ENCODE data around the gene SEMA5A.

SEMA5A gene

DNA sequence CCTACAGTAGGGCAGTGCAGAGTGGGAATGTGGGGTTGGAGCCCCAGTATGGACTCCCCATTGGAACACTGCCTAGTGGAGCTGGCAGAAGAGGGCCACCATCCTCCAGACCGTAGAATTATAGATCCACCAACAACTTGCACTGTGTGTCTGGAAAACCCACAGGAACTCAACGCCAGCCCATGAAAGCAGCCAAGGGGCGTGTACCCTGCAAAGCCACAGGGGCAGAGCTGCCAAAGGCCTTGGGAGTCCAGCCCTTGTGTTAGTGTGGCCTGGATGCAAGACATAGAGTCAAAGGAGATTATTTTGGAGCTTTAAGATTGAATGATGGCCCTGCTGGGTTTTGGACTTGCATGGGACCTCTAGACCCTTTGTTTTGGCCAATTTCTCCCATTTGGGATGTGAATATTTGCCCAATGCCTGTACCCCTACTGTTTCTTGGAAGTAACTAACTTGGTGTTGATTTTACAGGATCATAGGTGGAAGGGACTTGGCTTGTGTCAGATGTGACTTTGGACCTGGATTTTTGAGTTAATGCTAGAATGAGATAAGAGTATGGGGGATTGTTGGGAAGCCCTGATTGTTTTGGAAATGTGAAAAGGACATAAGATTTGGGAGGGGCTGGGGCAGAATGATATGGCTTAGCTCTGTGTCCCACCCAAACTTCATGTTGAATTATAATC lies 266.8 kb downstream of the SEMA5A start:
- Histone ChIP-seq H3K4me3 (replicated peaks; ENCODE audit: insufficient read depth, low read length) (no peak overlapping the region), H3K27me3 (ENCODE audit: insufficient read depth, poor library complexity, severe bottlenecking) (no peaks in the 10 kb centered on the region), H3K27ac (replicated peaks) (no peak overlapping the region)
- TF ChIP-seq, protein P1, sequence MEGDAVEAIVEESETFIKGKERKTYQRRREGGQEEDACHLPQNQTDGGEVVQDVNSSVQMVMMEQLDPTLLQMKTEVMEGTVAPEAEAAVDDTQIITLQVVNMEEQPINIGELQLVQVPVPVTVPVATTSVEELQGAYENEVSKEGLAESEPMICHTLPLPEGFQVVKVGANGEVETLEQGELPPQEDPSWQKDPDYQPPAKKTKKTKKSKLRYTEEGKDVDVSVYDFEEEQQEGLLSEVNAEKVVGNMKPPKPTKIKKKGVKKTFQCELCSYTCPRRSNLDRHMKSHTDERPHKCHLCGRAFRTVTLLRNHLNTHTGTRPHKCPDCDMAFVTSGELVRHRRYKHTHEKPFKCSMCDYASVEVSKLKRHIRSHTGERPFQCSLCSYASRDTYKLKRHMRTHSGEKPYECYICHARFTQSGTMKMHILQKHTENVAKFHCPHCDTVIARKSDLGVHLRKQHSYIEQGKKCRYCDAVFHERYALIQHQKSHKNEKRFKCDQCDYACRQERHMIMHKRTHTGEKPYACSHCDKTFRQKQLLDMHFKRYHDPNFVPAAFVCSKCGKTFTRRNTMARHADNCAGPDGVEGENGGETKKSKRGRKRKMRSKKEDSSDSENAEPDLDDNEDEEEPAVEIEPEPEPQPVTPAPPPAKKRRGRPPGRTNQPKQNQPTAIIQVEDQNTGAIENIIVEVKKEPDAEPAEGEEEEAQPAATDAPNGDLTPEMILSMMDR (IDR thresholded peaks at IDR 0.05; ENCODE audit: insufficient read depth, low read length) = no peak
- TF ChIP-seq POLR2AphosphoS5 (IDR thresholded peaks at IDR 0.05; ENCODE audit: low read depth) (no peak), GABPA (IDR thresholded peaks at IDR 0.05; ENCODE audit: low read depth) (no peak), SPI1 (IDR thresholded peaks at IDR 0.05; ENCODE audit: borderline replicate concordance, low read depth) (no peak)
- TF ChIP-seq, protein P2, sequence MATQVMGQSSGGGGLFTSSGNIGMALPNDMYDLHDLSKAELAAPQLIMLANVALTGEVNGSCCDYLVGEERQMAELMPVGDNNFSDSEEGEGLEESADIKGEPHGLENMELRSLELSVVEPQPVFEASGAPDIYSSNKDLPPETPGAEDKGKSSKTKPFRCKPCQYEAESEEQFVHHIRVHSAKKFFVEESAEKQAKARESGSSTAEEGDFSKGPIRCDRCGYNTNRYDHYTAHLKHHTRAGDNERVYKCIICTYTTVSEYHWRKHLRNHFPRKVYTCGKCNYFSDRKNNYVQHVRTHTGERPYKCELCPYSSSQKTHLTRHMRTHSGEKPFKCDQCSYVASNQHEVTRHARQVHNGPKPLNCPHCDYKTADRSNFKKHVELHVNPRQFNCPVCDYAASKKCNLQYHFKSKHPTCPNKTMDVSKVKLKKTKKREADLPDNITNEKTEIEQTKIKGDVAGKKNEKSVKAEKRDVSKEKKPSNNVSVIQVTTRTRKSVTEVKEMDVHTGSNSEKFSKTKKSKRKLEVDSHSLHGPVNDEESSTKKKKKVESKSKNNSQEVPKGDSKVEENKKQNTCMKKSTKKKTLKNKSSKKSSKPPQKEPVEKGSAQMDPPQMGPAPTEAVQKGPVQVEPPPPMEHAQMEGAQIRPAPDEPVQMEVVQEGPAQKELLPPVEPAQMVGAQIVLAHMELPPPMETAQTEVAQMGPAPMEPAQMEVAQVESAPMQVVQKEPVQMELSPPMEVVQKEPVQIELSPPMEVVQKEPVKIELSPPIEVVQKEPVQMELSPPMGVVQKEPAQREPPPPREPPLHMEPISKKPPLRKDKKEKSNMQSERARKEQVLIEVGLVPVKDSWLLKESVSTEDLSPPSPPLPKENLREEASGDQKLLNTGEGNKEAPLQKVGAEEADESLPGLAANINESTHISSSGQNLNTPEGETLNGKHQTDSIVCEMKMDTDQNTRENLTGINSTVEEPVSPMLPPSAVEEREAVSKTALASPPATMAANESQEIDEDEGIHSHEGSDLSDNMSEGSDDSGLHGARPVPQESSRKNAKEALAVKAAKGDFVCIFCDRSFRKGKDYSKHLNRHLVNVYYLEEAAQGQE (IDR thresholded peaks at IDR 0.05; ENCODE audit: insufficient replicate concordance, low read depth) = no peak
- no peak for DNase-seq (ENCODE audit: low read depth in 1 of 2, low spot score in 1 of 2)

DNA sequence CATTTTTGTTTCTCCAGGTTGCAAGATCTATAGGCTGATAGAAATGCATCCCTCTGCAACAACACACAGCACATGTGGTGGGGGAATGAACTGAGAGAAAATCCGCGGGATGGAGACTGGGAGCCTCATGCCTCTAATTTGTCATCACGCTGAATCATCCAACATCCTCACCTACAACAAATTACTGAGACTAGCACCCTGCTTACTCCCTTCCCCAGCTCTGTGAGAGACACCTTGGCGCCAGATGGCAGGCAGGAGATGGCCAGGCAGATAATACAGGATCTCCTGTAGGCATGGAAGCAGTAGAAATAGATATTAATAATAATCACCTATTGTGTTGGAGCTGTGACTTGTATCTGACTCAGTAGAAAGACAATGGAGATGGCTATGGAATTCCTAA lies 276.9 kb downstream of the SEMA5A start:
- Histone ChIP-seq H3K27me3 (ENCODE audit: insufficient read depth, poor library complexity, severe bottlenecking) (no peaks in the 10 kb centered on the region), H3K4me3 (replicated peaks; ENCODE audit: insufficient read depth, low read length) (no peak overlapping the region), H3K27ac (replicated peaks) (no peak overlapping the region)
- TF ChIP-seq GABPA (IDR thresholded peaks at IDR 0.05; ENCODE audit: low read depth) (no peak), POLR2AphosphoS5 (IDR thresholded peaks at IDR 0.05; ENCODE audit: low read depth) (no peak), SPI1 (IDR thresholded peaks at IDR 0.05; ENCODE audit: borderline replicate concordance, low read depth) (no peak)
- TF ChIP-seq, protein P1 (IDR thresholded peaks at IDR 0.05; ENCODE audit: insufficient read depth, low read length) = no peak
- no peak for DNase-seq (ENCODE audit: low read depth in 1 of 2, low spot score in 1 of 2)

DNA sequence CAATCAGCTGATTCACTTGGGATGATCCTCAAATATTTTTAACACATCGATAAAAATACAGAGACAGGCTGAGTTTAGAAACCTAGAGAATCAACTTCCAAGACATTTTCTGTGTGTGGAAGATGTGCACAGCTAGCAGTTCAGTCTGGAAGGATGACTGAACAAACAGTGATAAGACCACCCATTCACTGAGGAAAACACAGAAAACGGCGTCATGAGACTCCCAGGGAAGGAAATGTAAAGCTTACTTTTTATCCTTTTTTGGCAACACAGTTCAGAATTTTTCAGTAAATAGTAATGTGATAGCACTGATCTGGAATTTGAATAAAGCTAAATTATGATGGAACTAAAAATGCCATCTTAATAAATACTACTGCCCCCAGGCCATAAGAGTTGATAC lies 277.6 kb downstream of the SEMA5A start:
- Histone ChIP-seq H3K27me3 (ENCODE audit: insufficient read depth, poor library complexity, severe bottlenecking) (no peaks in the 10 kb centered on the region), H3K27ac (replicated peaks) (no peak overlapping the region), H3K4me3 (replicated peaks; ENCODE audit: insufficient read depth, low read length) (no peak overlapping the region)
- no peak for DNase-seq (ENCODE audit: low read depth in 1 of 2, low spot score in 1 of 2)
- no peak for TF ChIP-seq SPI1 (IDR thresholded peaks at IDR 0.05; ENCODE audit: borderline replicate concordance, low read depth)
- no peak for TF ChIP-seq POLR2AphosphoS5 (IDR thresholded peaks at IDR 0.05; ENCODE audit: low read depth)

DNA sequence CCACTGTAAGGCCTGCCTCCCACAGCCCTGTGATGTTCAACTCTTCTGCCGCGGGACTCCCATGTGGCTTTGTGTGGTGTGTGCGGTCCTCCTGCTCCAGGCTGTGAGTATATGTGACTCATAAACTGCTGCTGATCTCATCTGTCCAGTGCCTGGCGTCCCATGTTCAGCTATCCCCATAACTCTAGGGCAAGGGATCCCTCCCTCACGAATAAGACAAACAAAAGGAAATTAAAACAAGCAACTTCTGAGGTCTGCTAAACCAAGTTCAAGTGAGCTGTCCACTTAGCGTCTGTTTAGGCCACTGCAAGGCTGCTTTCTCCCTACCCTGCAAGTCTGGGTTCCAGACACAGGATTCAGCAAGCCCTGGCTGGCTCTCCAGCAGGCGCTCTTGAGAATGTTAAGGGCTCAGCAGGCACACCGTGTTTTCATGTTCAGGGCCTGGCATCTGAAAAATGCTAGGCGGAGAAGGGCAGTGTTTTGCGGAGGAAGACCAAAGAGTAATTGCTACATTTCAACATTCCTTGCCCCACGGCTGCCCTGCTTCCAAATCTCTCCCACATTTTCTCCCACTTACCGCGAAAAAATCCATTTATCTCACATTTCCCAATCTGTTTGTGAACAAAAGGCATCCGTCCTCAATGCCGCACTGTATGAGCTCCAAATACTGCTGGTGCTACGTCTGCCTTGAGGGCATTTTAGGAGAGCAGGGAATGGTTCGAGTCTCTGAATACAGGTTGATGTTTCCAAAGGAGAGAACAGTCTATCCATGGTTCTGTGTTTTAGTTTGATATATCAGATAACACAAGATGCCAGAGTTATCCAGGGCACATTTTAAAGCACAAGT lies 280.2 kb downstream of the SEMA5A start:
- no peaks in the 10 kb centered on the region for H3K27me3 ChIP-seq (ENCODE audit: insufficient read depth, poor library complexity, severe bottlenecking)
- DNase-seq (ENCODE audit: low read depth in 1 of 2, low spot score in 1 of 2) = no peak
- no peak overlapping the region for H3K27ac ChIP-seq (replicated peaks)
- TF ChIP-seq GABPA (IDR thresholded peaks at IDR 0.05; ENCODE audit: low read depth) (no peak), POLR2AphosphoS5 (IDR thresholded peaks at IDR 0.05; ENCODE audit: low read depth) (no peak), SPI1 (IDR thresholded peaks at IDR 0.05; ENCODE audit: borderline replicate concordance, low read depth) (no peak)
- TF ChIP-seq, protein P2 (IDR thresholded peaks at IDR 0.05; ENCODE audit: insufficient replicate concordance, low read depth) = no peak
- TF ChIP-seq, protein P1 (IDR thresholded peaks at IDR 0.05; ENCODE audit: insufficient read depth, low read length) = no peak
- H3K4me3 ChIP-seq (replicated peaks; ENCODE audit: insufficient read depth, low read length) = no peak overlapping the region
